HCT116 (cell line): ENCODE data around the gene ATP2B3. TPM values are rescaled to one million over a fixed set of nuclear protein-coding genes. Genes with fewer than 3 reads are reported as not detected.

Experiments
- ATAC-seq: fragments of 200-7000 bp; cut with Tn5 transposase; 2 replicates; pipeline ENCODE4 v1.9.1; 2020; ENCODE audit warnings: mild to moderate bottlenecking, moderate library complexity
- BruUV-seq: library from RNA; stranded (reverse); fragments of 400-500 nt; replicated peaks from 2 replicates; lab custom pipeline; 2021; lab: Mats Ljungman, UMichigan
- CTCF ChIA-PET: fragments of 300-600 bp; sonication (Branson Sonifier 250); formaldehyde crosslinking; loops from one replicate; lab custom pipeline; 2021; ENCODE audit warnings: antibody characterized with exemption; lab: Charles Lee
- POLR2A ChIA-PET: fragments of 300-600, 350-600 bp; sonication (Branson Sonifier 250); formaldehyde crosslinking; loops from one replicate; lab custom pipeline; 2021; ENCODE audit warnings: antibody characterized with exemption; lab: Charles Lee
- RAD21 ChIA-PET, 2 experiments: fragments of 300-600 bp; sonication (Branson Sonifier 250); formaldehyde crosslinking; loops; one replicate each; lab custom pipeline; 2023; ENCODE audit warnings: low total read pairs in 2 of 2; ENCODE audit not compliant: uncharacterized antibody in 2 of 2, unreplicated experiment in 2 of 2, low non-redundant PET in 1 of 2; lab: Charles Lee
- DNase-seq: peaks from one replicate; pipeline ENCODE4 v3.0.0-alpha.2; 2010; ENCODE audit warnings: low read depth, low spot score
- H2AFZ ChIP-seq: fragments of 200-600 bp; shearing (Covaris generic), sonication (generic); 2 replicates; pipeline ENCODE4 v1.6.1; 2017; ENCODE audit warnings: low read depth, mixed run types, mixed read lengths, antibody characterized with exemption, low read length; ENCODE audit not compliant: poor library complexity, severe bottlenecking
- H3K27ac ChIP-seq: 2 replicates; pipeline ENCODE4 v1.5.1; 2012; ENCODE audit warnings: low read depth, low read length
- H3K27me3 ChIP-seq: fragments of 200-600 bp; sonication (generic); 2 replicates; pipeline ENCODE4 v1.6.1; 2016; ENCODE audit warnings: mixed run types, low read length, mixed read lengths; ENCODE audit not compliant: insufficient read depth
- H3K36me3 ChIP-seq, 2 experiments: fragments of 200-500 bp in 1 of 2; fragments of 200-600 bp in 1 of 2; sonication (Bioruptor generic) in 1 of 2; sonication (generic) in 1 of 2; 2 replicates each; pipeline versions ENCODE4 v1.5.1 to v1.6.1; 2014 to 2016; ENCODE audit warnings: low read length in 2 of 2, inconsistent platforms in 1 of 2, mixed read lengths in 1 of 2, mixed run types in 1 of 2; ENCODE audit not compliant: insufficient read depth in 2 of 2, control insufficient read depth in 1 of 2
- H3K4me1 ChIP-seq, 2 experiments: fragments of 200-600 bp in 1 of 2; sonication (generic) in 1 of 2; 2 replicates each; pipeline versions ENCODE4 v1.5.1 to v1.6.1; 2012 to 2017; ENCODE audit warnings: low read length in 2 of 2, inconsistent platforms in 1 of 2, mild to moderate bottlenecking in 1 of 2, mixed read lengths in 1 of 2, mixed run types in 1 of 2, moderate library complexity in 1 of 2; ENCODE audit not compliant: insufficient read depth in 2 of 2, control insufficient read depth in 1 of 2
- H3K4me2 ChIP-seq: fragments of 200-600 bp; sonication (generic); 2 replicates; pipeline ENCODE4 v1.6.1; 2017; ENCODE audit warnings: mixed run types, low read length, mixed read lengths
- H3K4me3 ChIP-seq, 2 experiments: fragments of 200-600 bp in 1 of 2; sonication (generic) in 1 of 2; replicated peaks in 1 of 2; 2 replicates each; pipeline ENCODE4 v1.5.1; 2011 to 2016; ENCODE audit warnings: low read length in 2 of 2, control low read depth in 1 of 2, low read depth in 1 of 2, mild to moderate bottlenecking in 1 of 2, mixed read lengths in 1 of 2, mixed run types in 1 of 2
- H3K79me2 ChIP-seq: fragments of 200-600 bp; sonication (generic); 2 replicates; pipeline ENCODE4 v1.6.1; 2017; ENCODE audit warnings: mild to moderate bottlenecking, mixed run types, low read length, moderate library complexity, mixed read lengths; ENCODE audit not compliant: insufficient read depth
- H3K9ac ChIP-seq: fragments of 200-600 bp; sonication (generic); 2 replicates; pipeline ENCODE4 v1.6.1; 2016; ENCODE audit warnings: low read length, mixed read lengths
- H3K9me2 ChIP-seq: fragments of 200-600 bp; sonication (generic), shearing (Covaris generic); 2 replicates; pipeline ENCODE4 v1.6.1; 2017; ENCODE audit warnings: mixed run types, mild to moderate bottlenecking, moderate library complexity; ENCODE audit not compliant: insufficient read depth
- H3K9me3 ChIP-seq, 2 experiments: fragments of 200-500 bp in 1 of 2; fragments of 200-600 bp in 1 of 2; sonication (Bioruptor generic) in 1 of 2; sonication (generic) in 1 of 2; 2 replicates each; pipeline ENCODE4 v1.6.1; 2014 to 2017; ENCODE audit warnings: low read length in 2 of 2, mixed read lengths in 2 of 2, inconsistent platforms in 1 of 2, low read depth in 1 of 2, mild to moderate bottlenecking in 1 of 2, mixed run types in 1 of 2, moderate library complexity in 1 of 2; ENCODE audit not compliant: control insufficient read depth in 1 of 2, insufficient read depth in 1 of 2
- H4K20me1 ChIP-seq: fragments of 200-600 bp; sonication (generic), shearing (Covaris generic); 2 replicates; pipeline ENCODE4 v1.6.1; 2017; ENCODE audit warnings: mixed run types, mild to moderate bottlenecking, moderate library complexity; ENCODE audit not compliant: insufficient read depth
- CTCF ChIP-seq, 3 experiments: fragments of 200-600 bp in 1 of 3; sonication (generic) in 1 of 3; IDR thresholded peaks in 2 of 3; conservative IDR thresholded peaks in 1 of 3; 2 replicates each; pipeline ENCODE4 v1.5.1; 2012 to 2017; ENCODE audit warnings: low read depth in 2 of 3, low read length in 2 of 3, antibody characterized with exemption in 1 of 3, borderline replicate concordance in 1 of 3, control low read depth in 1 of 3, mild to moderate bottlenecking in 1 of 3, mixed read lengths in 1 of 3, mixed run types in 1 of 3, moderate library complexity in 1 of 3; ENCODE audit not compliant: insufficient read depth in 1 of 3
- EZH2 ChIP-seq: fragments of 200-600 bp; sonication (generic); IDR thresholded peaks from 2 replicates; pipeline ENCODE4 v1.6.1; 2017; ENCODE audit warnings: antibody characterized with exemption, mixed run types
- EZH2phosphoT487 ChIP-seq: fragments of 200-600 bp; IDR thresholded peaks from 2 replicates; pipeline ENCODE4 v1.6.1; 2018; ENCODE audit warnings: antibody characterized with exemption, borderline replicate concordance
- POLR2A ChIP-seq: IDR thresholded peaks from 2 replicates; pipeline ENCODE4 v1.7.0; 2011; ENCODE audit warnings: borderline replicate concordance; ENCODE audit not compliant: insufficient read depth, insufficient read length; ENCODE audit errors: extremely low read depth
- RAD21 ChIP-seq: IDR thresholded peaks from 2 replicates; pipeline ENCODE4 v1.6.1; 2012; ENCODE audit warnings: low read depth, mild to moderate bottlenecking
- REST ChIP-seq: IDR thresholded peaks from 2 replicates; pipeline ENCODE4 v1.6.1; 2012; ENCODE audit warnings: low read depth
- SIN3A ChIP-seq: IDR thresholded peaks from 2 replicates; pipeline ENCODE4 v1.6.1; 2012; ENCODE audit warnings: low read depth
- SRF ChIP-seq: IDR thresholded peaks from 2 replicates; pipeline ENCODE4 v1.6.1; 2012; ENCODE audit warnings: low read depth
- ZFX ChIP-seq: fragments of 450-650 bp; IDR thresholded peaks from 2 replicates; pipeline ENCODE4 v1.6.1; 2017
- intact Hi-C: fragments of 100-400 bp; cut with micrococcal nuclease; formaldehyde crosslinking; loops from 2 replicates; pipeline ENCODE4 v1.10.0; 2022
- total RNA-seq: library from RNA; stranded (reverse); gene quantifications from one replicate; pipeline ENCODE4 v1.2.1, GENCODE V29; 2021; ENCODE audit not compliant: unreplicated experiment

Gene ATP2B3
- total RNA-seq, 1 experiment from 2014 or later = not detected

- BruUV-seq = no TSS peak
- Histone ChIP-seq H3K9me2 (no peaks in the 10 kb centered on the region), H3K9me3 (no peaks in the 10 kb centered on the region), H3K4me2 (no peak overlapping the region), H3K4me3 (no peak overlapping the region), H3K36me3 (no peaks in the 10 kb centered on the region), H3K9ac (no peak overlapping the region), H3K27me3 (no peaks in the 10 kb centered on the region), H4K20me1 (no peaks in the 10 kb centered on the region), H3K4me1 (no peaks in the 10 kb centered on the region), H2AFZ (no peak overlapping the region), H3K79me2 (no peaks in the 10 kb centered on the region), H3K27ac (no peak overlapping the region)
- TF ChIP-seq EZH2 (no peak), POLR2A (no peak), CTCF (IDR thresholded peaks at IDR 0.05 in 2 of 3, conservative IDR thresholded peaks at IDR 0.05 in 1 of 3; ENCODE audit: borderline replicate concordance in 1 of 3, insufficient read depth in 1 of 3, low read depth in 2 of 3, low read length in 2 of 3) (no peak), RAD21 (no peak), REST (no peak), SIN3A (no peak), SRF (no peak), EZH2phosphoT487 (no peak), ZFX (no peak)
- DNase-seq = no peak
- CTCF ChIA-PET = no interaction called here
- RAD21 ChIA-PET = no interaction called here
- POLR2A ChIA-PET = no interaction called here
- intact Hi-C loops = no loop called here
- ATAC-seq = no peak
These were observed 110.3 kb downstream of the ATP2B3 start for GRCh38 chrX:153627675-153628111.
